HL-60 (cell line): ENCODE measurements around the gene DNASE1.

Source experiments
- CTCF ChIP-seq: IDR thresholded peaks from one replicate; pipeline ENCODE4 v1.5.1; 2011; ENCODE audit warnings: low read length, control low read depth, inconsistent platforms; ENCODE audit not compliant: insufficient read depth
- GABPA ChIP-seq: IDR thresholded peaks from 2 replicates; pipeline ENCODE4 v1.6.1; 2012; ENCODE audit warnings: low read depth
- POLR2AphosphoS5 ChIP-seq: IDR thresholded peaks from 2 replicates; pipeline ENCODE4 v1.6.1; 2012; ENCODE audit warnings: low read depth
- REST ChIP-seq: IDR thresholded peaks from 2 replicates; pipeline ENCODE4 v1.6.1; 2012; ENCODE audit warnings: low read depth; ENCODE audit not compliant: insufficient replicate concordance
- SPI1 ChIP-seq: IDR thresholded peaks from 2 replicates; pipeline ENCODE4 v1.6.1; 2012; ENCODE audit warnings: low read depth, mild to moderate bottlenecking, borderline replicate concordance

- no peak for TF ChIP-seq CTCF
- TF ChIP-seq SPI1: no peak
- TF ChIP-seq GABPA: no peak
- TF ChIP-seq REST: no peak
- TF ChIP-seq POLR2AphosphoS5: no peak
Observed at GRCh38 chr16:3643095-3643730, 11.3 kb upstream of the DNASE1 start.
